ENCODE data around the gene FRMPD1. TPM values are rescaled to one million over a fixed set of nuclear protein-coding genes. Genes with fewer than 3 reads are reported as not detected.
A peak's percentile ranks its signal among the peaks of the same experiment; 100 is the strongest.

The FRMPD1 gene
- total and polyA plus RNA-seq, 4 experiments from 2014 or later, result not detected

- ChIA-PET POLR2A (ENCODE audit: partially characterized antibody) (no interaction called here), CTCF (ENCODE audit: partially characterized antibody) (no interaction called here)
- no peak for DNase-seq
- no peaks in the 10 kb centered on the region for H3K9me3 Mint-ChIP-seq
- Histone ChIP-seq H3K27me3 (ENCODE audit: insufficient read depth, low read length) (no peaks in the 10 kb centered on the region), H3K36me3 (ENCODE audit: insufficient read depth, low read length) (no peaks in the 10 kb centered on the region), H3K9me3 (ENCODE audit: control insufficient read depth in 1 of 2, low read length in 2 of 2) (no peaks in the 10 kb centered on the region), H3K4me3 (ENCODE audit: low read length in 2 of 2) (no peak overlapping the region), H3K27ac (ENCODE audit: low read depth, low read length) (no peak overlapping the region), H3K4me1 (ENCODE audit: insufficient read depth, low read length) (no peaks in the 10 kb centered on the region)
- H3K27ac Mint-ChIP-seq, result peak overlapping the region in 1 of 7 donors; percentile 37
- peaks cover 0 to 5% of the 10 kb centered on the region in 2 donors for H3K27me3 Mint-ChIP-seq
- no peaks in the 10 kb centered on the region for H3K36me3 Mint-ChIP-seq
- no peaks in the 10 kb centered on the region for H3K4me1 Mint-ChIP-seq
- intact Hi-C loops (cut with micrococcal nuclease), result no loop called here
- H3K4me3 Mint-ChIP-seq, result no peak overlapping the region
Observed at GRCh38 chr9:37739222-37739621, 88.5 kb downstream of the FRMPD1 start.

- Histone ChIP-seq H3K9me3 (ENCODE audit: control insufficient read depth in 1 of 2, low read length in 2 of 2) (no peaks in the 10 kb centered on the region), H3K27ac (ENCODE audit: low read depth, low read length) (no peak overlapping the region), H3K36me3 (ENCODE audit: insufficient read depth, low read length) (no peaks in the 10 kb centered on the region), H3K27me3 (ENCODE audit: insufficient read depth, low read length) (no peaks in the 10 kb centered on the region), H3K4me1 (ENCODE audit: insufficient read depth, low read length) (no peaks in the 10 kb centered on the region), H3K4me3 (ENCODE audit: low read length in 2 of 2) (no peak overlapping the region)
- ChIA-PET POLR2A (ENCODE audit: partially characterized antibody) (no interaction called here), CTCF (ENCODE audit: partially characterized antibody) (no interaction called here)
- Mint-ChIP-seq H3K27me3 (peaks cover 0 to 3% of the 10 kb centered on the region in 2 donors), H3K9me3 (no peaks in the 10 kb centered on the region), H3K27ac (no peak overlapping the region), H3K4me1 (no peaks in the 10 kb centered on the region), H3K4me3 (no peak overlapping the region), H3K36me3 (no peaks in the 10 kb centered on the region)
- intact Hi-C loops (cut with micrococcal nuclease), result no loop called here
- no peak for DNase-seq
Observed at GRCh38 chr9:37740128-37740527, 89.4 kb downstream of the FRMPD1 start.

- Mint-ChIP-seq H3K27me3 (peaks cover 0 to 2% of the 10 kb centered on the region in 2 donors), H3K4me3 (no peak overlapping the region), H3K27ac (peak overlapping the region in 1 of 7 donors; percentile 15), H3K9me3 (no peaks in the 10 kb centered on the region), H3K36me3 (no peaks in the 10 kb centered on the region), H3K4me1 (no peaks in the 10 kb centered on the region)
- H3K27me3 ChIP-seq (ENCODE audit: insufficient read depth, low read length), result no peaks in the 10 kb centered on the region
- H3K9me3 ChIP-seq (ENCODE audit: control insufficient read depth in 1 of 2, low read length in 2 of 2), result no peaks in the 10 kb centered on the region
- H3K4me1 ChIP-seq (ENCODE audit: insufficient read depth, low read length), result no peaks in the 10 kb centered on the region
- ChIA-PET CTCF (ENCODE audit: partially characterized antibody) (no interaction called here), POLR2A (ENCODE audit: partially characterized antibody) (no interaction called here)
- no peak overlapping the region for H3K4me3 ChIP-seq (ENCODE audit: low read length in 2 of 2)
- intact Hi-C loops (cut with micrococcal nuclease), result no loop called here
- H3K36me3 ChIP-seq (ENCODE audit: insufficient read depth, low read length), result no peaks in the 10 kb centered on the region
- DNase-seq, result no peak
- H3K27ac ChIP-seq (ENCODE audit: low read depth, low read length), result no peak overlapping the region
Observed at GRCh38 chr9:37740631-37741328, 90.0 kb downstream of the FRMPD1 start.

GRCh38 chr9:37745970-37746369 lies 95.2 kb downstream of the FRMPD1 start:
- intact Hi-C loops (cut with micrococcal nuclease), result loop anchor here (5.0 kb wide), 1 partner anchor 156 kb away; the partner anchor contains the start of gene SLC25A51
- Mint-ChIP-seq H3K4me3 (no peak overlapping the region), H3K27ac (no peak overlapping the region), H3K27me3 (no peaks in the 10 kb centered on the region), H3K4me1 (peaks cover 0 to 3% (median 0%) of the 10 kb centered on the region in 4 donors), H3K9me3 (no peaks in the 10 kb centered on the region), H3K36me3 (no peaks in the 10 kb centered on the region)
- H3K4me3 ChIP-seq (ENCODE audit: low read length in 2 of 2), result no peak overlapping the region
- no peaks in the 10 kb centered on the region for H3K27me3 ChIP-seq (ENCODE audit: insufficient read depth, low read length)
- H3K27ac ChIP-seq (ENCODE audit: low read depth, low read length), result no peak overlapping the region
- H3K9me3 ChIP-seq (ENCODE audit: control insufficient read depth in 1 of 2, low read length in 2 of 2), result no peaks in the 10 kb centered on the region
- H3K36me3 ChIP-seq (ENCODE audit: insufficient read depth, low read length), result no peaks in the 10 kb centered on the region
- ChIA-PET POLR2A (ENCODE audit: partially characterized antibody) (no interaction called here), CTCF (ENCODE audit: partially characterized antibody) (no interaction called here)
- no peaks in the 10 kb centered on the region for H3K4me1 ChIP-seq (ENCODE audit: insufficient read depth, low read length)
- DNase-seq, result no peak

GRCh38 chr9:37746448-37747270 lies 95.9 kb downstream of the FRMPD1 start:
- H3K4me1 ChIP-seq (ENCODE audit: insufficient read depth, low read length), result no peaks in the 10 kb centered on the region
- H3K27me3 Mint-ChIP-seq, result no peaks in the 10 kb centered on the region
- no peaks in the 10 kb centered on the region for H3K9me3 ChIP-seq (ENCODE audit: control insufficient read depth in 1 of 2, low read length in 2 of 2)
- no peak overlapping the region for H3K4me3 ChIP-seq (ENCODE audit: low read length in 2 of 2)
- POLR2A ChIA-PET (ENCODE audit: partially characterized antibody), result no interaction called here
- H3K27me3 ChIP-seq (ENCODE audit: insufficient read depth, low read length), result no peaks in the 10 kb centered on the region
- no peak overlapping the region for H3K4me3 Mint-ChIP-seq
- no peaks in the 10 kb centered on the region for H3K9me3 Mint-ChIP-seq
- no peaks in the 10 kb centered on the region for H3K36me3 ChIP-seq (ENCODE audit: insufficient read depth, low read length)
- DNase-seq, result no peak
- CTCF ChIA-PET (ENCODE audit: partially characterized antibody), result interaction anchor here (1.3 kb wide), 1 partner anchor 169 kb away, joined by 3 read pairs; no protein-coding TSS in a partner anchor
- H3K27ac ChIP-seq (ENCODE audit: low read depth, low read length), result no peak overlapping the region
- H3K36me3 Mint-ChIP-seq, result no peaks in the 10 kb centered on the region
- no peak overlapping the region for H3K27ac Mint-ChIP-seq
- intact Hi-C loops (cut with micrococcal nuclease), result loop anchor here (1.0 to 5.0 kb wide), 2 partner anchors 156 to 264 kb away; partner anchors contain the start of gene SLC25A51
- peaks cover 0 to 4% (median 0%) of the 10 kb centered on the region in 4 donors for H3K4me1 Mint-ChIP-seq

- Mint-ChIP-seq H3K36me3 (no peaks in the 10 kb centered on the region), H3K4me3 (no peak overlapping the region)
Observed at GRCh38 chr9:37747271-37747753, 96.6 kb downstream of the FRMPD1 start.

GRCh38 chr9:37749129-37749528 lies 98.4 kb downstream of the FRMPD1 start:
- Histone ChIP-seq H3K9me3 (ENCODE audit: control insufficient read depth in 1 of 2, low read length in 2 of 2) (no peaks in the 10 kb centered on the region), H3K4me3 (ENCODE audit: low read length in 2 of 2) (no peak overlapping the region), H3K36me3 (ENCODE audit: insufficient read depth, low read length) (no peaks in the 10 kb centered on the region), H3K27me3 (ENCODE audit: insufficient read depth, low read length) (no peaks in the 10 kb centered on the region), H3K27ac (ENCODE audit: low read depth, low read length) (no peak overlapping the region), H3K4me1 (ENCODE audit: insufficient read depth, low read length) (peaks cover 7% of the 10 kb centered on the region)
- intact Hi-C loops (cut with micrococcal nuclease), result loop anchor here (5.0 kb wide), 1 partner anchor 153 kb away; the partner anchor contains the start of gene SLC25A51
- Mint-ChIP-seq H3K4me3 (no peak overlapping the region), H3K27ac (no peak overlapping the region), H3K27me3 (no peaks in the 10 kb centered on the region), H3K4me1 (peaks cover 7 to 17% (median 12%) of the 10 kb centered on the region in 4 donors), H3K9me3 (no peaks in the 10 kb centered on the region), H3K36me3 (no peaks in the 10 kb centered on the region)
- ChIA-PET POLR2A (ENCODE audit: partially characterized antibody) (no interaction called here), CTCF (ENCODE audit: partially characterized antibody) (interaction anchor here (1.1 to 1.6 kb wide), 4 partner anchors 8 to 51 kb away, joined by 3 to 4 read pairs (median 3); no protein-coding TSS in a partner anchor)
- DNase-seq, result no peak

More at GRCh38 chr9:37747271-37747753, 96.6 kb downstream of the FRMPD1 start:
- H3K27ac ChIP-seq (ENCODE audit: low read depth, low read length), result no peak overlapping the region
- Mint-ChIP-seq H3K27me3 (no peaks in the 10 kb centered on the region), H3K9me3 (no peaks in the 10 kb centered on the region), H3K4me1 (peaks cover 0 to 4% (median 0%) of the 10 kb centered on the region in 4 donors), H3K27ac (no peak overlapping the region)
- POLR2A ChIA-PET (ENCODE audit: partially characterized antibody), result no interaction called here
- DNase-seq, result peak; percentile 40 to 52 (median 45)
- H3K9me3 ChIP-seq (ENCODE audit: control insufficient read depth in 1 of 2, low read length in 2 of 2), result no peaks in the 10 kb centered on the region
- intact Hi-C loops (cut with micrococcal nuclease), result loop anchor here (1.0 to 5.0 kb wide), 2 partner anchors 155 to 265 kb away; partner anchors contain the start of gene SLC25A51
- CTCF ChIA-PET (ENCODE audit: partially characterized antibody), result interaction anchor here (1.3 to 1.6 kb wide), 2 partner anchors 50 to 170 kb away, joined by 3 to 4 read pairs; no protein-coding TSS in a partner anchor
- no peaks in the 10 kb centered on the region for H3K27me3 ChIP-seq (ENCODE audit: insufficient read depth, low read length)
- no peak overlapping the region for H3K4me3 ChIP-seq (ENCODE audit: low read length in 2 of 2)
- H3K4me1 ChIP-seq (ENCODE audit: insufficient read depth, low read length), result no peaks in the 10 kb centered on the region
- H3K36me3 ChIP-seq (ENCODE audit: insufficient read depth, low read length), result no peaks in the 10 kb centered on the region

All from CD4-positive, alpha-beta memory T cell (primary cell).